GM12878 (cell line): ENCODE data around the gene ABHD11. TPM values are rescaled to one million over a fixed set of nuclear protein-coding genes. Genes with fewer than 3 reads are reported as not detected.

Experiments used
- ATAC-seq: fragments of 200-7000 bp; cut with Tn5 transposase; 3 replicates; pipeline ENCODE4 v1.9.1; 2020; ENCODE audit warnings: mild to moderate bottlenecking, moderate library complexity
- BruUV-seq: library from RNA; stranded (reverse); fragments of 400-500 nt; replicated peaks from 2 replicates; lab custom pipeline; 2021; lab: Mats Ljungman, UMichigan
- CTCF ChIA-PET: fragments of 300-600 bp; sonication (Branson Sonifier 250); formaldehyde crosslinking; extraction: SDS; loops from one replicate; lab custom pipeline; 2021; ENCODE audit warnings: inconsistent platforms; lab: Yijun Ruan, JAX
- POLR2A ChIA-PET: fragments of 350-600 bp; formaldehyde crosslinking; extraction: SDS; loops from one replicate; lab custom pipeline; 2021; ENCODE audit warnings: inconsistent platforms; lab: Charles Lee
- RAD21 ChIA-PET: fragments of 300-600 bp; sonication (Branson Sonifier 250); formaldehyde crosslinking; loops from one replicate; lab custom pipeline; 2023; ENCODE audit warnings: antibody characterized with exemption; ENCODE audit not compliant: unreplicated experiment; lab: Charles Lee
- SMC1A ChIA-PET: fragments of 300-600 bp; sonication (Branson Sonifier 250); formaldehyde crosslinking; loops from one replicate; lab custom pipeline; 2023; ENCODE audit not compliant: unreplicated experiment, uncharacterized antibody; lab: Charles Lee
- DNase-seq: peaks from one replicate; pipeline ENCODE4 v3.0.0-alpha.2; 2011; ENCODE audit warnings: low read depth, low spot score
- FAIRE-seq: peaks from 3 replicates; lab custom pipeline; 2011; peaks lifted over from hg19 to GRCh38; lab: Jason Lieb, UNC
- H2AFZ ChIP-seq: 2 replicates; pipeline ENCODE4 v1.6.0; 2011; ENCODE audit warnings: low read depth, low read length, control low read depth; ENCODE audit not compliant: control insufficient read depth
- H3K27ac ChIP-seq: 2 replicates; pipeline ENCODE4 v1.5.1; 2011; ENCODE audit warnings: control low read depth; ENCODE audit not compliant: control insufficient read depth, insufficient read depth
- H3K27me3 ChIP-seq, 2 experiments: replicated peaks in 1 of 2; 2 replicates each; pipeline versions ENCODE4 v1.6.0 to v1.6.1; 2011; ENCODE audit warnings: low read length in 1 of 2; ENCODE audit not compliant: control insufficient read depth in 2 of 2, insufficient read depth in 2 of 2
- H3K36me3 ChIP-seq, 2 experiments: 2 replicates each; pipeline ENCODE4 v1.5.1; 2011; ENCODE audit warnings: low read length in 1 of 2; ENCODE audit not compliant: control insufficient read depth in 2 of 2, insufficient read depth in 2 of 2
- H3K4me1 ChIP-seq: 2 replicates; pipeline ENCODE4 v1.6.1; 2011; ENCODE audit warnings: mild to moderate bottlenecking, low read length, moderate library complexity, mixed read lengths; ENCODE audit not compliant: control insufficient read depth, insufficient read depth
- H3K4me2 ChIP-seq: 2 replicates; pipeline ENCODE4 v1.6.0; 2011; ENCODE audit warnings: control low read depth; ENCODE audit not compliant: control insufficient read depth, insufficient read depth
- H3K4me3 ChIP-seq: fragments of 200-600 bp; sonication (generic); 2 replicates; pipeline ENCODE4 v1.5.1; 2016
- H3K79me2 ChIP-seq: 2 replicates; pipeline ENCODE4 v1.6.0; 2011; ENCODE audit warnings: low read length; ENCODE audit not compliant: control insufficient read depth, insufficient read depth
- H3K9ac ChIP-seq: 2 replicates; pipeline ENCODE4 v1.8.0; 2011; ENCODE audit warnings: low read length, control low read depth, mixed read lengths; ENCODE audit not compliant: control insufficient read depth, insufficient read depth
- H3K9me3 ChIP-seq: replicated peaks from 3 replicates; pipeline ENCODE4 v1.5.1; 2011; ENCODE audit warnings: mild to moderate bottlenecking, low read length; ENCODE audit not compliant: control insufficient read depth, insufficient read depth
- H4K20me1 ChIP-seq: 2 replicates; pipeline ENCODE4 v1.6.0; 2011; ENCODE audit not compliant: control insufficient read depth, insufficient read depth
- ASH2L ChIP-seq: fragments of 300-600, 200-600 bp; sonication (generic); IDR thresholded peaks from 2 replicates; pipeline ENCODE4 v1.6.1; 2017; ENCODE audit warnings: low read depth, mild to moderate bottlenecking, borderline replicate concordance
- BCL11A ChIP-seq: IDR thresholded peaks from 2 replicates; pipeline ENCODE4 v1.6.1; 2011; ENCODE audit warnings: low read depth, low read length
- CREM ChIP-seq: IDR thresholded peaks from 2 replicates; pipeline ENCODE4 v1.6.1; 2014; ENCODE audit warnings: antibody characterized with exemption, low read depth
- ETV6 ChIP-seq, 2 experiments: fragments of 450-650 bp in 1 of 2; IDR thresholded peaks in 1 of 2; conservative IDR thresholded peaks in 1 of 2; 2 replicates each; pipeline ENCODE4 v1.6.1; 2014; ENCODE audit warnings: antibody characterized with exemption in 1 of 2, borderline replicate concordance in 1 of 2, low read depth in 1 of 2, mild to moderate bottlenecking in 1 of 2, moderate library complexity in 1 of 2
- JUNB ChIP-seq: IDR thresholded peaks from 2 replicates; pipeline ENCODE4 v1.6.1; 2016; ENCODE audit warnings: antibody characterized with exemption, mild to moderate bottlenecking
- LARP7 ChIP-seq: fragments of 450-650 bp; IDR thresholded peaks from 2 replicates; pipeline ENCODE4 v1.6.1; 2017; ENCODE audit warnings: mild to moderate bottlenecking
- MYC ChIP-seq: IDR thresholded peaks from 2 replicates; pipeline ENCODE4 v1.6.1; 2011; ENCODE audit warnings: mild to moderate bottlenecking, low read length, moderate library complexity, inconsistent platforms; ENCODE audit not compliant: insufficient read depth, insufficient replicate concordance, insufficient read length, severe bottlenecking
- NR2F1 ChIP-seq: fragments of 450-650 bp; conservative IDR thresholded peaks from 2 replicates; pipeline ENCODE4 v1.6.1; 2017; ENCODE audit warnings: mild to moderate bottlenecking
- NRF1 ChIP-seq: conservative IDR thresholded peaks from 2 replicates; pipeline ENCODE4 v1.6.1; 2011; ENCODE audit warnings: mild to moderate bottlenecking, low read depth, low read length, improper control_type of control experiment
- SMAD5 ChIP-seq: IDR thresholded peaks from 2 replicates; pipeline ENCODE4 v1.6.1; 2016; ENCODE audit warnings: antibody characterized with exemption, low read depth
- STAT1 ChIP-seq: fragments of 450-650 bp; conservative IDR thresholded peaks from 2 replicates; pipeline ENCODE4 v1.6.1; 2014; ENCODE audit warnings: antibody characterized with exemption, mild to moderate bottlenecking
- TAF1 ChIP-seq: IDR thresholded peaks from 2 replicates; pipeline ENCODE4 v1.6.1; 2011; ENCODE audit warnings: mild to moderate bottlenecking, low read depth, low read length, borderline replicate concordance
- TARDBP ChIP-seq: IDR thresholded peaks from 2 replicates; pipeline ENCODE4 v1.6.1; 2016; ENCODE audit warnings: borderline replicate concordance
- TCF3 ChIP-seq: IDR thresholded peaks from 2 replicates; pipeline ENCODE4 v1.6.1; 2012; ENCODE audit warnings: low read depth, mild to moderate bottlenecking, low read length, borderline replicate concordance; ENCODE audit not compliant: insufficient read depth
- ZNF274 ChIP-seq: IDR thresholded peaks from one replicate; pipeline ENCODE4 v1.8.0; 2011; ENCODE audit not compliant: insufficient read length, insufficient read depth
- WGBS: methylation state at CpG from one replicate; pipeline ENCODE4 v1.1.6; 2016; ENCODE audit warnings: low lambda C conversion rate; ENCODE audit not compliant: insufficient replicate concordance, insufficient coverage; ENCODE audit errors: missing lambda C conversion rate; 5-methylcytosine and 5-hydroxymethylcytosine counted together
- in situ Hi-C: fragments of 300-500 bp; cut with MboI; formaldehyde crosslinking; loops from 9 replicates; pipeline ENCODE4 v1.14.3; 2018; ENCODE audit warnings: mixed read lengths
- intact Hi-C: fragments of 100-400 bp; cut with micrococcal nuclease; formaldehyde crosslinking; loops from one replicate; pipeline ENCODE4 v1.14.2; 2022; ENCODE audit not compliant: unreplicated experiment
- polyA plus RNA-seq, 11 experiments: library from polyadenylated mRNA; depleted of rRNA in 4 of 11; unstranded in 6 of 11; stranded (reverse) in 5 of 11; fragments of >200 nt; fragmentation: Nextera tagmentation in 4 of 11; fragmentation: Illumina TruSeq in 1 of 11; extraction: Ambion mirVana in 4 of 11; extraction: Trizol in 1 of 11; gene quantifications; 1 replicate in 1 of 11; 2 replicates in 10 of 11; pipeline versions ENCODE4 v1.2.1 to v1.2.3, GENCODE V29; 2011 to 2016; ENCODE audit warnings: inconsistent platforms in 2 of 11, missing spikeins in 2 of 11, low read depth in 1 of 11
- total RNA-seq, 4 experiments: library from RNA; depleted of rRNA in 3 of 4; stranded (reverse); fragments of >200 nt in 3 of 4; fragmentation: Illumina TruSeq in 1 of 4; extraction: Trizol in 1 of 4; gene quantifications; 2 replicates each; pipeline versions ENCODE4 v1.2.1 to v1.2.3, GENCODE V29; 2013 to 2021
- TF ChIP-seq, protein P1 (sequence below): fragments of 450-650 bp; formaldehyde crosslinking; IDR thresholded peaks from 2 replicates; pipeline ENCODE4 v1.4.0; 2020; ENCODE audit warnings: mild to moderate bottlenecking, moderate library complexity
- TF ChIP-seq, protein P2 (sequence below): fragments of 450-650 bp; IDR thresholded peaks from 2 replicates; pipeline ENCODE4 v1.6.1; 2014; ENCODE audit warnings: mild to moderate bottlenecking

ABHD11 gene
- total and polyA plus RNA-seq, 10 of the 15 experiments (the other 5 are each of a cell fraction or from before 2014, with no cell fraction given), result 2.8 to 24.8 (median 10.1) TPM

DNA sequence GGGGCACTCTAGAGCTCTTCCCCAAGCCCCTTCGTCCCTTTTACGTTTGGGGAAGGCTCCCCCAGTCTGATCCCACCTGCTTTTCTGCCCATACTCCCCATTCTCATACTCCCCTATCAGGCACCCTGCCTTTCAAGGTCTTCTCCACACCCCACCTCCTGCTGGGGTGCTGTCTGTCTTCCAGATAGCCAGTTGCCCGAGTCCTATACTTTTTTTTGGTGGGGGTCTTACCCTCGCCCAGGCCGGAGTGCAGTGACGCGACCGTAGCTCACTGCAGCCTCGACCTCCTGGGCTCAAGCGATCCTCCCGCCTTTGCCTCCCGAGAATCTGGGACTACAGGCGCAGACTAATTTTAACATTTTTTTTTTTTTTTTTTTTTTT is 775 bp upstream of the ABHD11 start:
- BruUV-seq, result TSS peak; percentile 80
- no peak for TF ChIP-seq STAT1
- no peak for TF ChIP-seq ETV6 (conservative IDR thresholded peaks at IDR 0.05 in 1 of 2, IDR thresholded peaks at IDR 0.05 in 1 of 2; ENCODE audit: borderline replicate concordance in 1 of 2, low read depth in 1 of 2)
- TF ChIP-seq, protein P1, sequence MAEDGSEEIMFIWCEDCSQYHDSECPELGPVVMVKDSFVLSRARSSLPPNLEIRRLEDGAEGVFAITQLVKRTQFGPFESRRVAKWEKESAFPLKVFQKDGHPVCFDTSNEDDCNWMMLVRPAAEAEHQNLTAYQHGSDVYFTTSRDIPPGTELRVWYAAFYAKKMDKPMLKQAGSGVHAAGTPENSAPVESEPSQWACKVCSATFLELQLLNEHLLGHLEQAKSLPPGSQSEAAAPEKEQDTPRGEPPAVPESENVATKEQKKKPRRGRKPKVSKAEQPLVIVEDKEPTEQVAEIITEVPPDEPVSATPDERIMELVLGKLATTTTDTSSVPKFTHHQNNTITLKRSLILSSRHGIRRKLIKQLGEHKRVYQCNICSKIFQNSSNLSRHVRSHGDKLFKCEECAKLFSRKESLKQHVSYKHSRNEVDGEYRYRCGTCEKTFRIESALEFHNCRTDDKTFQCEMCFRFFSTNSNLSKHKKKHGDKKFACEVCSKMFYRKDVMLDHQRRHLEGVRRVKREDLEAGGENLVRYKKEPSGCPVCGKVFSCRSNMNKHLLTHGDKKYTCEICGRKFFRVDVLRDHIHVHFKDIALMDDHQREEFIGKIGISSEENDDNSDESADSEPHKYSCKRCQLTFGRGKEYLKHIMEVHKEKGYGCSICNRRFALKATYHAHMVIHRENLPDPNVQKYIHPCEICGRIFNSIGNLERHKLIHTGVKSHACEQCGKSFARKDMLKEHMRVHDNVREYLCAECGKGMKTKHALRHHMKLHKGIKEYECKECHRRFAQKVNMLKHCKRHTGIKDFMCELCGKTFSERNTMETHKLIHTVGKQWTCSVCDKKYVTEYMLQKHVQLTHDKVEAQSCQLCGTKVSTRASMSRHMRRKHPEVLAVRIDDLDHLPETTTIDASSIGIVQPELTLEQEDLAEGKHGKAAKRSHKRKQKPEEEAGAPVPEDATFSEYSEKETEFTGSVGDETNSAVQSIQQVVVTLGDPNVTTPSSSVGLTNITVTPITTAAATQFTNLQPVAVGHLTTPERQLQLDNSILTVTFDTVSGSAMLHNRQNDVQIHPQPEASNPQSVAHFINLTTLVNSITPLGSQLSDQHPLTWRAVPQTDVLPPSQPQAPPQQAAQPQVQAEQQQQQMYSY (CRISPR knock-in tag), result no peak
- no peak for TF ChIP-seq BCL11A
- no peak for TF ChIP-seq JUNB
- TF ChIP-seq TAF1, result no peak
- no peak for TF ChIP-seq TCF3
- TF ChIP-seq LARP7, result no peak
- no peak for TF ChIP-seq ZNF274
- TF ChIP-seq SMAD5, result no peak
- TF ChIP-seq NR2F1, result no peak
- TF ChIP-seq ASH2L, result no peak
- TF ChIP-seq NRF1, result no peak
- no peak for TF ChIP-seq TARDBP
- TF ChIP-seq, protein P2, sequence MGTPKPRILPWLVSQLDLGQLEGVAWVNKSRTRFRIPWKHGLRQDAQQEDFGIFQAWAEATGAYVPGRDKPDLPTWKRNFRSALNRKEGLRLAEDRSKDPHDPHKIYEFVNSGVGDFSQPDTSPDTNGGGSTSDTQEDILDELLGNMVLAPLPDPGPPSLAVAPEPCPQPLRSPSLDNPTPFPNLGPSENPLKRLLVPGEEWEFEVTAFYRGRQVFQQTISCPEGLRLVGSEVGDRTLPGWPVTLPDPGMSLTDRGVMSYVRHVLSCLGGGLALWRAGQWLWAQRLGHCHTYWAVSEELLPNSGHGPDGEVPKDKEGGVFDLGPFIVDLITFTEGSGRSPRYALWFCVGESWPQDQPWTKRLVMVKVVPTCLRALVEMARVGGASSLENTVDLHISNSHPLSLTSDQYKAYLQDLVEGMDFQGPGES, result no peak
- no peak for TF ChIP-seq MYC
- TF ChIP-seq CREM, result no peak
- FAIRE-seq, result no peak

More for the DNA sequence above, 775 bp upstream of the ABHD11 start:
- H3K4me3 ChIP-seq, result peak overlapping the region; percentile 80
- no peaks in the 10 kb centered on the region; the same call in 1 of the 2 replicates for H3K79me2 ChIP-seq
- H3K9me3 ChIP-seq, result no peaks in the 10 kb centered on the region
- H3K27ac ChIP-seq, result peak overlapping the region; percentile 56; the same call in 1 of the 2 replicates
- peak; percentile 3; the same call in 1 of the 3 replicates for ATAC-seq
- POLR2A ChIA-PET, result interaction anchor here (1.1 kb wide), 2 partner anchors 214 to 217 kb away, joined by 3 to 4 read pairs; partner anchors contain the start of gene BAZ1B
- H3K9ac ChIP-seq, result peak overlapping the region; percentile 65
- DNase-seq, result no peak
- H3K4me2 ChIP-seq, result peak overlapping the region; percentile 89
- no peaks in the 10 kb centered on the region for H3K27me3 ChIP-seq
- CTCF ChIA-PET, result interaction anchor here (1.0 to 1.5 kb wide), 2 partner anchors 14 to 57 kb away, joined by 3 to 4 read pairs; no protein-coding TSS in a partner anchor
- H3K4me1 ChIP-seq, result no peaks in the 10 kb centered on the region; the same call in 1 of the 2 replicates
- RAD21 ChIA-PET, result interaction anchor here (0.6 to 2.0 kb wide), 6 partner anchors 10 to 218 kb away, joined by 3 to 6 read pairs (median 4); partner anchors contain the start of gene TBL2
- peaks cover 0 to 8% of the 10 kb centered on the region in 2 experiments; a peak in 3 of 4 replicates for H3K36me3 ChIP-seq
- H2AFZ ChIP-seq, result peak overlapping the region; percentile 95
- in situ Hi-C loops, result no loop called here
- no peaks in the 10 kb centered on the region for H4K20me1 ChIP-seq
- SMC1A ChIA-PET, result interaction anchor here (0.6 to 1.0 kb wide), 3 partner anchors 103 to 837 kb away, joined by 3 read pairs; partner anchors contain the start of gene METTL27
- intact Hi-C loops, result loop anchor here (10.0 kb wide), 1 partner anchor 215 kb away; the partner anchor contains the start of gene BAZ1B
- 65% methylated on average over 12 of the region's 13 CpGs for WGBS
